Loucy (cell line): ENCODE measurements around the gene PARS2.

Source experiments
- CTCF ChIP-seq: fragments of 200-600 bp; sonication (generic); conservative IDR thresholded peaks from 2 replicates; pipeline ENCODE4 v1.5.1; 2014; ENCODE audit warnings: mild to moderate bottlenecking, antibody characterized with exemption, low read length
- EZH2phosphoT487 ChIP-seq: fragments of 200-600 bp; IDR thresholded peaks from 2 replicates; pipeline ENCODE4 v1.6.1; 2018; ENCODE audit warnings: antibody characterized with exemption, mild to moderate bottlenecking, moderate library complexity, borderline replicate concordance

GRCh38 chr1:54766726-54767125, 2.4 kb upstream of the PARS2 start:
- TF ChIP-seq CTCF (no peak), EZH2phosphoT487 (no peak)
